HG03521 (cell line): ENCODE results near the gene PLCXD1.
"Not testable (repeated sequence)": the region's sequence is repeated elsewhere in the genome, so short reads cannot be mapped to it uniquely, and the experiment has no call there.

Experiments
- ATAC-seq: cut with Tn5 transposase; IDR thresholded peaks from one replicate; pipeline ENCODE4 v1.9.1; 2021; ENCODE audit warnings: mild to moderate bottlenecking, moderate library complexity; ENCODE audit not compliant: unreplicated experiment

PLCXD1 gene

DNA sequence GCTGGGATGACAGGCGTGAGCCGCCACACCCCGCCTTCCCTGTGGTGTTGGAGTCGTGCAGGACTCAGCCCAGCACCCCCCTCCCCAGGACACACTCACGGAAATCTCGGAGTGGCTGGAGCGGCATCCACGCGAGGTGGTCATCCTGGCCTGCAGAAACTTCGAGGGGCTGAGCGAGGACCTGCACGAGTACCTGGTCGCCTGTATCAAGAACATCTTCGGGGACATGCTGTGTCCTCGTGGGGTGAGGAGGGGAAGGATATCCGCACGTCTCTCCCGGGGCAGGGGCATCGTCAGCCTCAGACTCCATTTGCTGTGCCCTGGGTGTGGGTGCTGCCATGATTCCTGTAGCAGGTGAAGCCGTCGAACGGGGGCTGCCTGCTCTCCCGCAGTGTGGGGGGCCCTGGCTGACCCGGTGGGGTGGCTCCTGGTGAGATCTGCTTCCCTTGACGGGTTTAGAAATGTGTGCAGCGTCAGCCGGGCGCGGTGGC, 10.3 kb downstream of the PLCXD1 start:
- ATAC-seq = no peak

DNA sequence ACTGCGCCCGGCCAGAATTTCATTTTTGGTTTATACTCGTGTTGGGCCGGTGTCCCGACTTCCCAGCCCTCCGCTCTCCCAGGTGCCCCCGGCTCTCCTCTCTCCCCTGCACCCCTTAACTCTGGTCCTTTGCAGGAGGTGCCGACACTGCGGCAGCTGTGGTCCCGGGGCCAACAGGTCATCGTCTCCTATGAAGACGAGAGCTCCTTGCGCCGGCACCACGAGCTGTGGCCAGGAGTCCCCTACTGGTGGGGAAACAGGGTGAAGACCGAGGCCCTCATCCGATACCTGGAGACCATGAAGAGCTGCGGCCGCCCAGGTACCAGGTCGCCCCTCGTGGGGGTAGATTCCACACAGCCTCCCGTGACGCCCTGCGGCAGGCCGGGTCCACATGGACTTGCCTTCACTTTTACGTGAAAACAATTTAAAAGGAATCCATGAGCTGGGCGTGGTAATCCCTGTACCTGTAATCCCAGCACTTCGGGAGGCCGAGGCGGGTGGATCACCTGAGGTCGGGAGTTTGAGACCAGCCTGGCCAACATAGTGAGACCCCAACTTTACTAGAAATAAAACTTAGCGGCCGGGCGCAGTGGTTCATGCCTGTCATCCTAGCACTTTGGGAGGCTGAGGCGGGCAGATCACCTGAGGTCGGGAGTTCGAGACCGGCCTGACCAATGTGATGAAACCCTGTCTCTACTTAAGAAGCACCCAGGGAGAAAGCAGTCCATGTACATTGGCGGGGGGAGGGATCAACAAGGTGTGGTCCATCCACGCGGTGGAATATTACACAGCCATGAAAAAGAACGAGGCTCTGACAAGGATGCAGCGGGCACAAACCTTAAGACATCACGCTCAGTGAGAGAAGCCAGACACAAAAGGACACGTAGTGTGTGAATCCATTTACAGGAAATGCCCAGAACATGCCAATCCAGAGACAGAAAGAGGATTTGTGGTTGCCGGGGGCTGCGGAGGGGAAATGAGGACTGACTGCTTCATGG, 12.0 kb downstream of the PLCXD1 start:
- ATAC-seq = no peak

DNA sequence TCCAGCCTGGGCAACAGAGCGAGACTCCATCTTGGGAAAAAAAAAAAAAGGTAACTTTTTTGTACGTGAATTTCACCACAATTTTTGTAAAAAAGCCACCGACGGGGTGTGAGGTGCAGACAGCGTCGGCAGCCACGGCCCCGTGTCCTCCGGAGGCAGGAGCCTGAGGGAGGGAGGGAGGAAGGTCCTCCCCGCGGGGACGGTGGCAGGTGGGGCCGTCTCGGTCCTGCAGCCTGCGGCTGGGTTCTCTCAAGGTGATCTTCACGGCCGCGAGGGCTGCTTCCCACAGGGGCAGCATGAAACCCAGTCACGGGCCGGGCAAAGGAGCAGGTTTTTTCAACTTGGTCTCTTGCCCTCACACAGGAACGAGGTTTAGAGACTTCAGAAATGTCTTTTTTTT, 14.0 kb downstream of the PLCXD1 start:
- ATAC-seq = no peak

DNA sequence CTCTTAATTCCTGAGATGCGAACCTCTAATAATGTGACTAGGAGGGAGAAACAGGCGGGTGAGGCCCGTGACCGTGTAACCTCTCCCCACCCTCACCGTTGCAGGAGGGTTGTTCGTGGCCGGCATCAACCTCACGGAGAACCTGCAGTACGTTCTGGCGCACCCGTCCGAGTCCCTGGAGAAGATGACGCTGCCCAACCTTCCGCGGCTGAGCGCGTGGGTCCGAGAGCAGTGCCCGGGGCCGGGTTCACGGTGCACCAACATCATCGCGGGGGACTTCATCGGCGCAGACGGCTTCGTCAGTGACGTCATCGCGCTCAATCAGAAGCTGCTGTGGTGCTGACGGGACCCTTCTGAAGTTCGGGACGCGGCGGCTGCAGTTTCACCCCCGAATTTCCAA, 17.8 kb downstream of the PLCXD1 start:
- no peak for ATAC-seq

DNA sequence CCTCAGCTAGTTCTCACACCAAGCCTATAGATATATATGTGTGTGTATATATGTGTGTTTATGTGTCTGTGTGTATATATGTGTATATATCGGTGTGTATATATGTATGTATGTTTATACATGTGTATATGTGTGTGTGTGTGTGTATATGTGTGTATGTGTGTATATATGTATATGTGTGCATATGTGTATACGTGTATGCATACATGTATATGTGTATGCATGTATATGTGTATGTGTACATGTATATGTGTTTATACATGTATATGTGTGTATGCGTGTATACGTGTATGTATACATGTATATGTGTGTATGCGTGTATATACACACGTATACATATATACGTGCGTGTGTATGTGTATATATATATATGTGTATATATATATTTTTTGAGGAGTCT, 19.2 kb downstream of the PLCXD1 start:
- no peak for ATAC-seq

DNA sequence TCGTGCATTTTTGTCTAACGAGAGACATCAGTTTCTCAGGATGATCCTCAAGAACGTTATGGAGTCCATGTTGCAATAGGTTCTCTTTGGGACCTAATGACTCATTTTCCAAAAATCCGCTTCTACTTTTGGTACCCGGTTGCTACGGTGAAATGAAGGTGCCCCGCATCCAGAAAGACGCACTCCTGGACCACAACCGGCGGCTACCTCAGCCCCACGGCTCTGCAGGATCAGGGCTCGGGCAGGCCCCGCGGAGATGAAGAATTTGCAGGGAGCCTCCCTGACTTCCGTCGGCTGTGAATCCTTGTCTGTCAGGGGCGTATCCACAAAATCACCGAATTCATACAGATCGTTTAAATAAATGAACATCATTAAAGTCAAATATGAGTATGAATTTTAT, 21.8 kb downstream of the PLCXD1 start:
- no peak for ATAC-seq

DNA sequence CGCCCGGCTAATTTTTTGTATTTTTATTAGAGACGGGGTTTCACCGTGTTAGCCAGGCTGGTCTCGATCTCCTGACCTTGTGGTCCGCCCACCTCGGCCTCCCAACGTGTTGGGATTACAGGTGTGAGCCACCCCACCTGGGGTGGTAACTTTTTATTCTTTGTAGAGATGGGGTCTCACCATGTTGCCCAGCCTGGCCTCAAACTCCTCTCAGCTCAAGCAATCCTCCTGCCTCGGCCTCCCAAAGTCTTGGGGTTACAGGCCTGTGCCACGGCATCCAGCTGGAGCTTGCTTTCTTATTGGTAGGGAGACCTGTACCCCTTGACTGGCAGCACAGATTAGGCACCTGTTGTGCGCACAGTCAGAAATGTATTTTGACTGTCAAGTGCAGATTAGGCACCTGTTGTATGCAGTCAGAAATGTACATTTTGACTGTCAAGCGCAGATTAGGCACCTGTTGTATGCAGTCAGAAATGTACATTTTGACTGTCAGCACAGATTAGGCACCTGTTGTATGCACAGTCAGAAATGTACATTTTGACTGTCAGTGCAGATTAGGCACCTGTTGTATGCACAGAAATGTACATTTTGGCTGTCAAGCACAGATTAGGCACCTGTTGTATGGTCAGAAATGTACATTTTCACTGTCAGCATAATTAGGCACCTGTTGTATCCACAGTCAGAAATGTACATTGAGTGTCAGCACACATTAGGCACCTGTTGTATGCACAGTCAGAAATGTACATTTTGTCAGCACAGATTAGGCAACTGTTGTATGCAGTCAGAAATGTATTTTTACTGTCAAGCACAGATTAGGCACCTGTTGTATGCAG, 24.8 kb downstream of the PLCXD1 start:
- ATAC-seq = not testable (repeated sequence)

DNA sequence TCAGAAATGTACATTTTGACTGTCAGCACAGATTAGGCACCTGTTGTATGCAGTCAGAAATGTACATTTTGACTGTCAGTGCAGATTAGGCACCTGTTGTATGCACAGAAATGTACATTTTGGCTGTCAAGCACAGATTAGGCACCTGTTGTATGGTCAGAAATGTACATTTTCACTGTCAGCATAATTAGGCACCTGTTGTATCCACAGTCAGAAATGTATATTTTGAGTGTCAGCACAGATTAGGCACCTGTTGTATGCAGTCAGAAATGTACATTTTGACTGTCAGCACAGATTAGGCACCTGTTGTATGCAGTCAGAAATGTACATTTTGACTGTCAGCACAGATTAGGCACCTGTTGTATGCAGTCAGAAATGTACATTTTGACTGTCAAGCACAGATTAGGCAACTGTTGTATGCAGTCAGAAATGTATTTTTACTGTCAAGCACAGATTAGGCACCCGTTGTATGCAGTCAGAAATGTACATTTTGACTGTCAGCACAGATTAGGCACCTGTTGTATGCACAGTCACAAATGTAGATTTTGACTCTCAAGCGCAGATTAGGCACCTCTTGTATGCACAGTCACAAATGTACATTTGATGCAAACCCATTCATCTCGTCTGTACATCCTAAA, 25.6 kb downstream of the PLCXD1 start:
- not testable (repeated sequence) for ATAC-seq

DNA sequence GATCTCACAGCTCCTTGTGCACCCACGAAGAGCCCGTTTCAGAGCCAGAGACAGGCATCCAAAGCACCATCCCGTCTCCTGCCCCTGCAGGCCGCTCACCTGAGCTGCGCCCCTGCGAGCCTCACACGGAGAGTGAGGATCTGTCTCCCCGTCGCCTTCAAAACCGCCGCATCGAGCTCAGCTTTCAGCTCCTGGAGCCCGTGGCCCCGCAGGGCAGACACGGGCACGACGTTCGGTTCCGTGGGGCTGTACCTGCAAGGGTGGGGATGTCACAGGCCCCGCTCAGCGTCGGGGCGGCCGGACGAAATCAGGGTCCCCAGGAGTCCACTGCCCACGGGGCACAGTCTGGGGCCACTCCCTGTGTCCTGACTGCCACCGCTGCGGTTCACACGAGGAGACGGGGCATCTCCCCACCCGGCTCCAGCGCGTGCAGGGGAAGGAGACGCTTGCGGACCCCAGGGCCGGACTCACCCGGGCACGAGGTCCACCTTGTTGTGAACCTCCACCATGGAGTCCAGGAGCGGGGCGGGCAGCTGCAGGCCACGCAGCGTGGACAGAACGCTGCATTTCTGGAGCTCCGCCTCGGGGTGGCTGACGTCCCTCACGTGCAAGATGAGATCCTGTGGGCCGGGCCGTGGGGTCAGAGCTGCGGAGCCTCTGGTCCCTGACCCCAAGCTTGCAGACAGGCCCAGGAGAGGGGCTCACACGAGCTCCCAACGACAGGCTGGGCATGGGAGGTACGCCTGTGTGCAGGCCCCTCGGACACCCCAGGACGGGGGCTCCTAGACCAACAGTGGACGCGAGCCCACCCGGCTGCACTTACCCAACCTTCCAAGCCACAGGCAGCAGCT, 26.3 kb downstream of the PLCXD1 start:
- ATAC-seq = no peak

DNA sequence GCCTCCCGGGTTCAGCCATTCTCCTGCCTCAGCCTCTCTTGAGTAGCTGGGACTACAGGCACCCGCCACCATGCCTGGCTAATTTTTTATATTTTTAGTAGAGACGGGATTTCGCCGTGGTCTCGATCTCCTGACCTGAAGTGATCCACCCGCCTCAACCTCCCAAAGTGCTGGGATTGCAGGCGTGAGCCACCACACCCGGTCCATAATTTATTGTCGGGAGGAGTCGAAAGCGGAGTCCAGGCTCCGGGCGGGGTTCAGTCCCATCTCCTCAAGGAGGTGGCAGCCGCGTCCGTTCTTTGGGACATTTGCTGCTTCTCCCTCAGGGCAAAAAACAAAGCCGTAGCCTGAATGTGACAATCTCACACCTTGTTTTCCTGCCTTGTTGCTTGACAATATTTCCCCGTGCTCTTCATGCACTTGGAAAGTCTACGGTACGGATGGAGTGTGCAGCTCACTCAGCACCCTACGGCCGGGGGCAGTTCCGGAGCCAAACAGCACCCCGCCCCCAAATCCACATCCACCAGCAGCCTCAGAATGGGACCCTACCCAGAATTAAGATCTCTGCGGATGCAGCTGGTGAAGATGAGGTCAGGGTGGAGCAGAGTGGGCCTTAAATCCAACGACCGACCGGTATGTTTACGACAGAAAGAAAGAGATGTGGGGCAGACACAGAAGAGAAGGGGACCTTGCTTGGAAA, 27.8 kb downstream of the PLCXD1 start:
- no peak for ATAC-seq

DNA sequence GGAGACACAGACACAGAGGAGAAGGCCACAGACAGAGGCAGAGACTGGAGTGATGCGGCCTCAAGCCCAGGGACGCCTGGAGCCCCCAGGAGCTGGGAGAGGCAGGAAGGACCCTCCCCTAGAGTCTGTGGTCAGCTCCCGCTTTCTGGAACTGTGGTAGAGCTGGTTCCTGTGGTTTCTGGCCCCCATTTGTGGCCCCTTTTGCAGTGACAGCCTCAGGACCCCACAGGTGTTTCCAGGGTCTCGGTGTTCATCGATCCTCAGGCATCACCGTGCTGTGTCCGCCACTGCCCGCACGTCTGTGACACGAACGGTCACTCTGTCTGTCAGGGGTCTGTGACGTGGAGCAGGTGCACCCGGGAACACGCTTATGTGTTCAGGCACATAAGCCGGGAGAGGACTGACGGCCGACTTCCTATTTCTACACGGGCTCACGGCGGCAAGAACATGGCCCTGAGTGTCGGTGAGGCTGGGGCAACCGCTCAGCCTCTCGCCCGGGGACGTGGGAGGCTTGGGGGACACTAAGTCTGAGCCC, 29.5 kb downstream of the PLCXD1 start:
- no peak for ATAC-seq

DNA sequence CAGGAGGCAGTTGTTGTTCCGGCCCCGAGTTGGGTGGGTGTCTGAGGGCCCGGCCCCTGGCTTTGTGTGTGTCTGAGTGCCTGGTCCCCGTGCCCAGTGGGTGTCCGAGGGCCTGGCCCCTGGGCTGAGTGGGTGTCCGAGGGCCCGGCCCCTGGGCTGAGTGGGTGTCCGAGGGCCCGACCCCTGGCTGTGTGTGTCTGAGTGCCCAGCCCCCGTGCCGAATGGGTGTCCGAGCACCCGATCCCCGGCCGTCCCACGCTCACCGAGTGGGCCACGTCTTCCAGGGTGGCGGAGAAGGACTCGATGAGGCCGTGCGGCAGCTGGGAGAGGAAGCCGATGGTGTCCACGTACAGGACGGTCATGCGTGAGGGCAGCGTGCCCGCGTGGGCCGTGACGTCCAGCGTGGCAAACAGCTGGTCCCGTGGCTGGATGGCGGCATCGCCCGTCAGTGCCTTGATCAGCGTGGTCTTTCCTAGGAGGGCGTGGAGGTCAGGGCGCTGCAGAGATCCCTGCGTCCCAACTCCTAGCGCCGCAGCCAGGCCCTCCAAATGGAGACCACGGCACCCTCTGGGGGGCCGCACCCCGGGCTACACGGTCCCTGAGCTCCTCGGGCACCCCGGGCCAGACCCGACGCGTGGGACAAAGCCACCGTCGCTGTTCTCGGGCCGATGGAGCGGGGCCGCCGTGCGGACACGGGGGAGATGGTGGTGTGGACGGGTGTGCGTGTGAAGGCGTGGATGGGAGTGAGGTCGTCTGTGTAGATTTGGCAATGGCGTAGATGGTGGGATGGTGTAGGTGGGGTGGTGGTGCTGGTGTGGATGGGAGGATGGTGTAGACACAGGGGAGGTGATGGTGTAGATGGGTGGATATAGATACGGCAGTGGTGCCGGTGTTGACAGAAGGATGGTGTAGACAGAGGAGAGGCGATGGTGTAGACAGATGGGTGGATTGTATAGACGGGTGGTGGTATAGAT, 30.3 kb downstream of the PLCXD1 start:
- no peak for ATAC-seq

DNA sequence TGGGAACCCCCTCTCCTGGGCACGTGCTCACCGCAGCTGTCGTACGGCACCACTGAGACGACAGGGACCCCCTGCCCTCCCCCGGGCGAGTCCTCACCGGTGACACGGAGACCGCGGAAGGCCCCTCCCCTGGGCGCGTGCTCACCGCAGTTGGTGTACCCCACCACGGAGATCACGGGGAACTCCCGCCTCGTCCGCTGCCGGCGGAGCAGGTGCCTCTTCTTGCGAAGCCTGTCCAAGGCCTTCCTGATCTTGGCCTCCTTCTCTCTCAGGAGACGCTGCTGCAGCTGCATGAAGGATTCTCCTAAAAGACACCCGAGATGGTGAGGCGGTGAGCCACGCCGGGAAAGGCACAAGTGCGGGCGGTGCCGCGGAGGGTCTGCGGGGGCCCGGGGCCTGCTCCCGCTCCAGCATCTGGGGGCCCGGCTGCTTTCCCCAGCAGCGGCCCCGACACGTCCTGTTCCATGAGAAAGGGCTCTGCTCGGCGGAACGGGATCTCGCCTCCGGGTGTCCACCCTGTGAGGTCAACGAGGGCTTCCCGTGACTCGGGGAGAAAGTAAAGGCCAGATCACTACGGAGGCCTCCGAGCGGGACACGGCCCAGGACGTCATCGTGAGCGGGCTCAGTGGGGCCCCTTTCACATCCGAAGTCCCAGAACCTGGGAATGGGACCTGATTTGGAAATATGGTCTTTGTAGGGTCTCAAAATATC, 31.6 kb downstream of the PLCXD1 start:
- no peak for ATAC-seq

DNA sequence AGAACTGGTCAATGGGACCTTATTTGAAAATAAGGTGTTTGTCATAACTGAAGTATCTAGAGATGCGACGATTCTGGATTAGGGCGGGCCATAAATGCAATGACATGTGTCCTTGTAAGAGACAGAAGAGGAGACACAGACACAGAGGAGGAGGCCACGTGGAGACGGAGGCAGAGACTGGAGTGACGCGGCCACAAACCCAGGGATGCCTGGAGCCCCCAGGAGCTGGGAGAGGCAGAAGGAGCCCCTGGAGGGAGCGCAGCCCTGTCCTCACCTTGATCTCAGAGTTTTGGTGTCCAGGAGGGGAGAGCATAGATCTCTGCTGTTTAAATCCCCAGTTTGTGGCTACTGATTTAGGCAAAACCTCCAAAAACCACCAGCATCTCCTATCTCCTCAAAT, 32.4 kb downstream of the PLCXD1 start:
- ATAC-seq = no peak

DNA sequence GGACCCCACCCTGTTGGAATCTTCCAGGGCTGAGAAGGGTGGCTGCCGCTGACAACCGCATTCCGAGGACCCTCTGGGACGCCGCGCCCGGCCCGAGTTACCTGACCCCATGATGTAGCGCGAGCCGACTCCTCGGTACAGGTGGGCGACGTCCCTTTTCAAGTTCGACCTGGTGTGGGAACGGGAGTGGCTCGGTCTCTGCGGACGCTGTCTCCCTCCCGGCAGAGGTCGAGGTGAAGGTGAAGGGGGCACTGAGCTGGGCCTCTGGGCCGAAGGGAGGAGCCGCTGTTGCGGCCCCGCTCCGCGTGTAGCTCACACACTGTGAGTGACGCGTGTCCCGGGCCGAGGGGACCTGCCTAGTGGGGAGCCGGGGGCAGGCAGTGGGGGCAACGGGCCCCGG, 32.9 kb downstream of the PLCXD1 start:
- no peak for ATAC-seq

DNA sequence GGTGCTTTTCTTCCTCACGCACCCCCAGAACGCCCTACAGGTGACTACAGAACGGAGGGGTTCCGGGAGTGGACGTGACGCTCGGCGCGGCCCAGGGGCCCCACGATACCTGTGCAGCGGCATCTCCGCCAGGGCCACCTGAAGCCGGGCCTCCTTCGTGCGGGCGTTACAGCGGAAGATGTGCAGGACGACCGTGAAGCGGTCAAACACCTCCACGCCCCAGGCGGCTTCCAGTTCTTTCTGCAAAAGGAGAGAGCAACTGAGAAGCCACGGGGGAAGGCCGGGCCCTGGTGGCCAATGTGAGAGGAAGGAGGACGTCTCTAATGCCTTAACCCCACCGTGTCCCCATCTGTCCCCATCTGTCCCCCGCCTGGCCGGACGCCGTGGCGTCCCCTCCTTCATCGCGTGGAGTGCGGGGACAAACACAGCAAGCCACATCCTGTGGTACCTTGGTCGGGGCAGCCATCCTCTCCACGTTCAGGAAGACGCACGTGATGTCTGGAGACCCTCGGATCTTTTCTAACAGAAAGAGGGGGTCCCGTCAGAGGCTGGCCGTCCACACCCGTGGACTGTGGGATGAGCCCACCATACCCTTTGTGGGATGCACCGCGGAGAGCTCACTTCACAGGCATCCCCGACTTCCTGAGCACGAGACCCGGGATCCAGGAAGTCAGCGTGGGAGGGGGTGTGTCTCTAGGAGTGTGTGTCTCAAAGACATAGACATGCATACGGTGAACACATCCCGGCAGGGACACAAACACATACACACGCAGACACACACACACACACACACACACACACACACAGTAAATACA, 33.8 kb downstream of the PLCXD1 start:
- no peak for ATAC-seq
